ENCODE data around the gene LNX1.
A peak's percentile ranks its signal among the peaks of the same experiment; 100 is the strongest.

LNX1 gene

DNA sequence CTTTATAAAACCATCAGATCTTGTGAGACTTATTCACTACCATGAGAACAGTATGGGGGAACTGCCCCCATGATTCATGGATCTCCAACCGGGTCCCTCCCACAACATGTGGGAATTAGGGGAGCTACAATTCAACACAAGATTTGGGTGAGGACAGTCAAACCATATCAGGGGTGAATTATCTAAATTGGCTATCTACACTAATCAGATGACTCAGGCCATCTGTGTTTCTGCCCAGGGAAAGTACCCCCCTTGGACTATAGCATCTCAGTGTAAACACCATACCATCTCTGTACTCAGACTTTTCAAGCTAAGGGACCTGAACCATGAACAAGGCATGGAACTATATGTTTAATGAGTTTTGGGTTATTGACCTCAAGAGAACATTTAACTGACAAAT is 76.8 kb downstream of the LNX1 start:
- no peak overlapping the region for H3K4me3 ChIP-seq (ENCODE audit: control insufficient read depth, low read depth, low read length)
- DNase-seq (ENCODE audit: low read depth), result peak; percentile 17
- TF ChIP-seq, protein P1, sequence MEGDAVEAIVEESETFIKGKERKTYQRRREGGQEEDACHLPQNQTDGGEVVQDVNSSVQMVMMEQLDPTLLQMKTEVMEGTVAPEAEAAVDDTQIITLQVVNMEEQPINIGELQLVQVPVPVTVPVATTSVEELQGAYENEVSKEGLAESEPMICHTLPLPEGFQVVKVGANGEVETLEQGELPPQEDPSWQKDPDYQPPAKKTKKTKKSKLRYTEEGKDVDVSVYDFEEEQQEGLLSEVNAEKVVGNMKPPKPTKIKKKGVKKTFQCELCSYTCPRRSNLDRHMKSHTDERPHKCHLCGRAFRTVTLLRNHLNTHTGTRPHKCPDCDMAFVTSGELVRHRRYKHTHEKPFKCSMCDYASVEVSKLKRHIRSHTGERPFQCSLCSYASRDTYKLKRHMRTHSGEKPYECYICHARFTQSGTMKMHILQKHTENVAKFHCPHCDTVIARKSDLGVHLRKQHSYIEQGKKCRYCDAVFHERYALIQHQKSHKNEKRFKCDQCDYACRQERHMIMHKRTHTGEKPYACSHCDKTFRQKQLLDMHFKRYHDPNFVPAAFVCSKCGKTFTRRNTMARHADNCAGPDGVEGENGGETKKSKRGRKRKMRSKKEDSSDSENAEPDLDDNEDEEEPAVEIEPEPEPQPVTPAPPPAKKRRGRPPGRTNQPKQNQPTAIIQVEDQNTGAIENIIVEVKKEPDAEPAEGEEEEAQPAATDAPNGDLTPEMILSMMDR (conservative IDR thresholded peaks at IDR 0.05; ENCODE audit: control insufficient read depth, insufficient read depth, low read depth, low read length), result no peak

- TF ChIP-seq, protein P1 (conservative IDR thresholded peaks at IDR 0.05; ENCODE audit: control insufficient read depth, insufficient read depth, low read depth, low read length), result no peak
- DNase-seq (ENCODE audit: low read depth), result no peak
- H3K4me3 ChIP-seq (ENCODE audit: control insufficient read depth, low read depth, low read length), result no peak overlapping the region
Measured at GRCh38 chr4:53512608-53513007, 78.7 kb downstream of the LNX1 start.

GRCh38 chr4:53511014-53511413 is 80.3 kb downstream of the LNX1 start:
- no peak overlapping the region for H3K4me3 ChIP-seq (ENCODE audit: control insufficient read depth, low read depth, low read length)
- DNase-seq (ENCODE audit: low read depth), result peak; percentile 87
- TF ChIP-seq, protein P1 (conservative IDR thresholded peaks at IDR 0.05; ENCODE audit: control insufficient read depth, insufficient read depth, low read depth, low read length), result no peak

- H3K4me3 ChIP-seq (ENCODE audit: control insufficient read depth, low read depth, low read length), result no peak overlapping the region
- TF ChIP-seq, protein P1 (conservative IDR thresholded peaks at IDR 0.05; ENCODE audit: control insufficient read depth, insufficient read depth, low read depth, low read length), result no peak
- peak; percentile 19 for DNase-seq (ENCODE audit: low read depth)
Measured at GRCh38 chr4:53510321-53510720, 81.0 kb downstream of the LNX1 start.

- DNase-seq (ENCODE audit: low read depth), result peak; percentile 96
- TF ChIP-seq, protein P1 (conservative IDR thresholded peaks at IDR 0.05; ENCODE audit: control insufficient read depth, insufficient read depth, low read depth, low read length), result peak; percentile 35
- H3K4me3 ChIP-seq (ENCODE audit: control insufficient read depth, low read depth, low read length), result no peak overlapping the region
Measured at GRCh38 chr4:53508446-53508845, 82.8 kb downstream of the LNX1 start.

GRCh38 chr4:53507671-53508286 is 83.5 kb downstream of the LNX1 start:
- DNase-seq (ENCODE audit: low read depth), result peak; percentile 99
- TF ChIP-seq, protein P1 (conservative IDR thresholded peaks at IDR 0.05; ENCODE audit: control insufficient read depth, insufficient read depth, low read depth, low read length), result no peak
- H3K4me3 ChIP-seq (ENCODE audit: control insufficient read depth, low read depth, low read length), result peak overlapping the region; percentile 7

GRCh38 chr4:53507058-53507457 is 84.2 kb downstream of the LNX1 start:
- peak overlapping the region; percentile 6 for H3K4me3 ChIP-seq (ENCODE audit: control insufficient read depth, low read depth, low read length)
- no peak for DNase-seq (ENCODE audit: low read depth)
- TF ChIP-seq, protein P1 (conservative IDR thresholded peaks at IDR 0.05; ENCODE audit: control insufficient read depth, insufficient read depth, low read depth, low read length), result no peak

All from fibroblast of mammary gland (primary cell).